GM10248 (cell line): ENCODE results near the gene ADCY5.

Source experiments
- CTCF ChIA-PET: fragments of 300-600 bp; sonication (Branson Sonifier 250); formaldehyde crosslinking; extraction: SDS; loops from one replicate; lab custom pipeline; 2021; ENCODE audit warnings: antibody characterized with exemption; lab: Yijun Ruan, JAX
- POLR2A ChIA-PET: fragments of 350-650 bp; sonication (Branson Sonifier 250); formaldehyde crosslinking; extraction: SDS; loops from one replicate; lab custom pipeline; 2020; ENCODE audit warnings: antibody characterized with exemption; lab: Yijun Ruan, JAX
- DNase-seq: peaks from one replicate; pipeline ENCODE4 v3.0.0; 2012; ENCODE audit errors: extremely low spot score
- TF ChIP-seq, protein P1 (sequence below): IDR thresholded peaks from 2 replicates; pipeline ENCODE4 v1.5.1; 2012; ENCODE audit warnings: mild to moderate bottlenecking, low read depth; ENCODE audit errors: extremely low read depth, missing control alignments, control extremely low read depth

ADCY5 gene

DNA sequence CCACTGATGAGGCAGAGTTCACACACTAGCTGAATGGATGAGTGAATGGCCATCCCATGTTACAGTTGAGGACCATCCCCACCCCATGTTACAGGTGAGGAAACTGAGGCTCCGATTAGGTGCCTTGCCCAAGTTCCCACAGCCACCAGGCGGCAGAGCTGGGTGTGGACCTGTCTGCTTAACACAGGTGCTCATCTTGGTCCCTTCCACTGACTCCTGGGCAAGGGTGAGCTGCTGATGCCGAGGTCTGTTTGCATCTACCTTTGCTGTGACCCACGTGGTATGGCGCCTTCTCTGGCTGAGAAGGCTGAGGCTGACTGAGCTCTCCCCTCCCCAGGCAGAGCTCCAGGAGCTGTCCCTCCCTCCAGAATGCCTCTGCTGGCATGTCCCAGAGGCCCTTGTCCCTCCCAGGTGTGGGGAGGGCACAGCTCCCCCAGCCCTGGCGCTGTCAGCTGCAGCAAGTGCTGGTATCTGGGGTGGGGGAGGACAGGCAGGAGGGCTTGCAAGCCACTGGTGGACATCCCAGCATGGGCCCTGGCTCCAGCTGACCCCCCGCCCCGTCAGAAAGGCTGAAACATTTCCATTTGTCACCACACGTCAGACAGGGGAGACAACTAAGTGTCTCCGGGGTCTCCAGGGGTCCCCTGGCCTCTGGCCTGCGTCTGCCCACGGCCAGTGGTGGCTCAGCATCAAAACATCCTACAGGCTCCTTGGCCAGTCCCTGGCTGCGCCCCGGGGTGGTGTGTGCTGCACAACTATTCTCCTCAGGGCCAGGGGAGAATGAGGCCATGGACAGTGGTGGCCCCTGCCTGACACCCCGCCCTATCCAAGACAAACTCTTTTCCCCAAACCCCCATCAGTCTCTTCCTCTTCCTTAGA lies 105.4 kb downstream of the ADCY5 start:
- POLR2A ChIA-PET: no interaction called here
- CTCF ChIA-PET: interaction anchor here (1.1 to 2.2 kb wide), 3 partner anchors 8 to 13 kb away, joined by 3 to 9 read pairs (median 4); no protein-coding TSS in a partner anchor
- TF ChIP-seq, protein P1, sequence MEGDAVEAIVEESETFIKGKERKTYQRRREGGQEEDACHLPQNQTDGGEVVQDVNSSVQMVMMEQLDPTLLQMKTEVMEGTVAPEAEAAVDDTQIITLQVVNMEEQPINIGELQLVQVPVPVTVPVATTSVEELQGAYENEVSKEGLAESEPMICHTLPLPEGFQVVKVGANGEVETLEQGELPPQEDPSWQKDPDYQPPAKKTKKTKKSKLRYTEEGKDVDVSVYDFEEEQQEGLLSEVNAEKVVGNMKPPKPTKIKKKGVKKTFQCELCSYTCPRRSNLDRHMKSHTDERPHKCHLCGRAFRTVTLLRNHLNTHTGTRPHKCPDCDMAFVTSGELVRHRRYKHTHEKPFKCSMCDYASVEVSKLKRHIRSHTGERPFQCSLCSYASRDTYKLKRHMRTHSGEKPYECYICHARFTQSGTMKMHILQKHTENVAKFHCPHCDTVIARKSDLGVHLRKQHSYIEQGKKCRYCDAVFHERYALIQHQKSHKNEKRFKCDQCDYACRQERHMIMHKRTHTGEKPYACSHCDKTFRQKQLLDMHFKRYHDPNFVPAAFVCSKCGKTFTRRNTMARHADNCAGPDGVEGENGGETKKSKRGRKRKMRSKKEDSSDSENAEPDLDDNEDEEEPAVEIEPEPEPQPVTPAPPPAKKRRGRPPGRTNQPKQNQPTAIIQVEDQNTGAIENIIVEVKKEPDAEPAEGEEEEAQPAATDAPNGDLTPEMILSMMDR: no peak
- DNase-seq: no peak

DNA sequence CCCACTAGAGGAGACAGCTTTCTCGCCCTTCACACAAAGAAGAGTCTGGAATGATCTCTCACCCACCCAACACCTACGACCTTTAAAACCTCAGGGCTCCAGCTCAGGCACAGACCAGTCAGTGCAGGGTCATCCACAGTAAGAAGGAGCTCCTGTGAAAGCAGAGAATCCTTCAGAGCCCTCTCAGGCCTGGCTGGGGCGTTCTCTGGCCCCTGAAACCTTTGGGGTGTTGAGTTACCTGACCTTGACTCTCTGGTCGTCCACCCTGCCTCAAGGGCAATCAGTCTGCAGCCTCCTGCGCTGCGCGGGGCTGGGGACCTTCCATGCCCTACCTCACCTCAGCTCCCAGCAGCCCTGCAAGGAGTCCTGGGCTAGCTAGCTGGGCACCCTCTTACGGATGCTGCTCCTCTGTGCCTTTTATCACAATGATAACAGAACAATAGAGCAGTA lies 106.2 kb downstream of the ADCY5 start:
- ChIA-PET CTCF (interaction anchor here (1.1 to 2.2 kb wide), 2 partner anchors 11 to 12 kb away, joined by 4 to 9 read pairs; no protein-coding TSS in a partner anchor), POLR2A (no interaction called here)
- no peak for DNase-seq
- TF ChIP-seq, protein P1: no peak

DNA sequence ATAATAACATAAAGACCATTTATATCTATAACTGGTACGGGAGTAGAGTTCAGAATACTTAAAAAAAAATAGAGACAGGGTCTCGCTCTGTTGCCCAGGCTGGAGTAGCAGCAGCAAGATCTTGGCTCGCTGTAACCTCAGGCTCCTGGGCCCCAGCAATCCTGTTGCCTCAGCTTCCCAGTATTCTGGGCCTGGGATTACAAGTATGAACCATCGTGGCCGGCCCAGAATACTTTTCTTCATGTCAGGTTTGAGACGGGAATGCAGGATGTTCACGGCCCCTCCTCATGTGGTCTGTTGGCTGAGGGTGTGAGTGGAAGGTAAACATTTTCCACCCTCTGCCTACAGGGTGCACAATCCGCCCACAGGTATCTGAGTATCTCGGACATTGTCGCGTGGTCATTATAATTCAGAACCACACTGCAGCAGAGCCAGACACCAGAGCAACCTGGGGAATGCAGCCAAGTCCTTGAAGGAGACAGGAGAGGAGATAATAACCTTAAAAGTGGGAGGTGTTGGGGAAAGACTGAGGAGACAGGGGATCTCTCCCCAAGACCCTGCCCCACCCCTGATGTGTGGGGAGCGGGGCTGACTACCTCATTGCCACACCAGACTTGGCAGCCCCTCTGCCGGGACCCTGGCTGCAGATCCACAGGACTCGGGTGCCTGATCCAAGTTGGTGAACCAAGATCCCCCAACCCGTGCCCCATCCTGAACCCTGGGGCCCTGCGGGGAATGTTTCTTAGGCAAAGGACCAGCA lies 106.8 kb downstream of the ADCY5 start:
- TF ChIP-seq, protein P1: no peak
- ChIA-PET CTCF (interaction anchor here (1.2 to 2.2 kb wide), 3 partner anchors 10 to 12 kb away, joined by 3 to 9 read pairs (median 3); no protein-coding TSS in a partner anchor), POLR2A (no interaction called here)
- no peak for DNase-seq

DNA sequence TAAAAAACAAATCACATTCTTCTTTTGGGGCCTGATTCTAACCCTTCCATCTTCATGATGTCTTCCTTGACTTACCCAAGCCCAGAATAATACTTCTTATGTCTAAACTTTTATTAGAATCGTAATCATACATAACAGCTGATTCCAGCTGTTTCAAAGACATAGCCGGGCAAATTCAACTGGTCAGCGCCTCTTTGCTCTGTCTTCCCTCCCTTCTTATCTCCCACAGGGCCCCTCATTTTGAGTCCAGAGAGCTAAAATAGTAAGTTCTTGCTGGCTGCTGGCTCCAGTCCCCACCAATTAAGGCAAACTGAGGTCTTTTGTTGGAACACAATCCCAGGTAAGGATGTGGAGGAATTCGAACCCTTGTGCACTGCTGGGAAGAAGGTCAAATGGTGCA lies 108.6 kb downstream of the ADCY5 start:
- ChIA-PET CTCF (interaction anchor here (0.7 to 1.7 kb wide), 3 partner anchors 9 to 13 kb away, joined by 3 to 5 read pairs (median 3); no protein-coding TSS in a partner anchor), POLR2A (no interaction called here)
- TF ChIP-seq, protein P1: no peak
- DNase-seq: no peak

DNA sequence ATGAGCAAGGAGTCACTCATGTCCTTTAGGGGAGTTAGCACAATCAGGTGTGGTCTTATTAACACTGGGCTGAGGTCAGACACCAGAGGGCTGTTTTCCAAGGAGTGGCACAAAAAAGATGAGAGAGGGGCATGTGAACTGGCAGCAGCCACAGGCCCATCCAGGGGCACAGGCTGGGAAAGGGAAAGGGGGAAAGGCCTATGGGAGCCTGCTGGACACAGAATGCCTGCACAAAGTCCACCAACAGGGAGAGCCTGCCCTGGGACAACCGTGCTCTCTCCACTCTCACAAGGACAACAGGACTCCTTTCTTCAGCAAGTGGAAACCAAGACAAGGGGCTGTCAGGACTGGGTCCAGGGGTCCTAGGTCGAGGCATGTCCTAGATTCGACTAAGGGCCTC lies 109.6 kb downstream of the ADCY5 start:
- TF ChIP-seq, protein P1: no peak
- DNase-seq: no peak
- ChIA-PET CTCF (interaction anchor here (1.2 kb wide), 1 partner anchor 219 kb away, joined by 4 read pairs; no protein-coding TSS in a partner anchor), POLR2A (no interaction called here)

DNA sequence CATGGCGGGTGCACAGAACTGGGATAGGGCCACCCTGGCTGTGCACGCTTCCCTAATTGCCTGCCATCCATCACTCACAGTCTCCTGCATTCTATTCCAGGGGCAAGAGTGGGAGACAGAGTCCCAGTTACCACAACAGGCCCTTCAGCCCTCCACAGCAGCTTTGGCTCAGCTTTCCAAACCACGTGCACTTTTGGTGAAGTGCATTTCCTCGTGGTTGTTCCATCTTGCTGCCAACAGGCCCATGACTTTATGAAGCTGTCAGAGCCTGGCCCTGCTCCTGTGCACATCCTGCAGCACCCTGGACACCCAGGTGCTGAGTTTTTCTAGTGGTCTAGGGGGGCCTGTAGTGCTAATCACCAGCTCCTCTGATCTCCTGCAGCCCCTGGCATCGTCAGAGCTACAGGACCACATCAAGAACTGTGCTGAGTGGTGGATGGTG lies 110.2 kb downstream of the ADCY5 start:
- TF ChIP-seq, protein P1: no peak
- CTCF ChIA-PET: interaction anchor here (1.2 to 1.7 kb wide), 3 partner anchors 9 to 220 kb away, joined by 4 to 9 read pairs (median 4); no protein-coding TSS in a partner anchor
- POLR2A ChIA-PET: no interaction called here
- no peak for DNase-seq
